Prostate gland (tissue), 1 donor: ENCODE results near the gene C19orf12.

Experiments
- POLR2A ChIP-seq: fragments of 450-650 bp; IDR thresholded peaks from one replicate; pipeline ENCODE4 v1.6.1; 2016; ENCODE audit warnings: antibody characterized with exemption, mild to moderate bottlenecking
- POLR2AphosphoS5 ChIP-seq: sonication (generic); formaldehyde crosslinking; IDR thresholded peaks from one replicate; pipeline ENCODE4 v1.6.1; 2017; ENCODE audit warnings: antibody characterized with exemption

GRCh38 chr19:29655648-29656335 is 59.3 kb downstream of the C19orf12 start:
- no peak for TF ChIP-seq POLR2A
- TF ChIP-seq POLR2AphosphoS5, result no peak
